ENCODE data around the gene BMPR1B.

The BMPR1B gene

GRCh38 chr4:95038791-95039190 lies 281.0 kb downstream of the BMPR1B start:
- no peak for DNase-seq (ENCODE audit: low read depth)
- no peak overlapping the region for H3K4me3 ChIP-seq (replicated peaks; ENCODE audit: low read depth, low read length)
- TF ChIP-seq, protein P1, sequence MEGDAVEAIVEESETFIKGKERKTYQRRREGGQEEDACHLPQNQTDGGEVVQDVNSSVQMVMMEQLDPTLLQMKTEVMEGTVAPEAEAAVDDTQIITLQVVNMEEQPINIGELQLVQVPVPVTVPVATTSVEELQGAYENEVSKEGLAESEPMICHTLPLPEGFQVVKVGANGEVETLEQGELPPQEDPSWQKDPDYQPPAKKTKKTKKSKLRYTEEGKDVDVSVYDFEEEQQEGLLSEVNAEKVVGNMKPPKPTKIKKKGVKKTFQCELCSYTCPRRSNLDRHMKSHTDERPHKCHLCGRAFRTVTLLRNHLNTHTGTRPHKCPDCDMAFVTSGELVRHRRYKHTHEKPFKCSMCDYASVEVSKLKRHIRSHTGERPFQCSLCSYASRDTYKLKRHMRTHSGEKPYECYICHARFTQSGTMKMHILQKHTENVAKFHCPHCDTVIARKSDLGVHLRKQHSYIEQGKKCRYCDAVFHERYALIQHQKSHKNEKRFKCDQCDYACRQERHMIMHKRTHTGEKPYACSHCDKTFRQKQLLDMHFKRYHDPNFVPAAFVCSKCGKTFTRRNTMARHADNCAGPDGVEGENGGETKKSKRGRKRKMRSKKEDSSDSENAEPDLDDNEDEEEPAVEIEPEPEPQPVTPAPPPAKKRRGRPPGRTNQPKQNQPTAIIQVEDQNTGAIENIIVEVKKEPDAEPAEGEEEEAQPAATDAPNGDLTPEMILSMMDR (IDR thresholded peaks at IDR 0.05; ENCODE audit: low read length, missing control alignments) = no peak

GRCh38 chr4:95044324-95044837 lies 286.6 kb downstream of the BMPR1B start:
- TF ChIP-seq, protein P1 (IDR thresholded peaks at IDR 0.05; ENCODE audit: low read length, missing control alignments) = no peak
- H3K4me3 ChIP-seq (replicated peaks; ENCODE audit: low read depth, low read length) = no peak overlapping the region
- DNase-seq (ENCODE audit: low read depth) = no peak

- no peak overlapping the region for H3K4me3 ChIP-seq (replicated peaks; ENCODE audit: low read depth, low read length)
- DNase-seq (ENCODE audit: low read depth) = peak; percentile 44
- TF ChIP-seq, protein P1 (IDR thresholded peaks at IDR 0.05; ENCODE audit: low read length, missing control alignments) = no peak
Measured at GRCh38 chr4:95045429-95045828, 287.7 kb downstream of the BMPR1B start.

DNA sequence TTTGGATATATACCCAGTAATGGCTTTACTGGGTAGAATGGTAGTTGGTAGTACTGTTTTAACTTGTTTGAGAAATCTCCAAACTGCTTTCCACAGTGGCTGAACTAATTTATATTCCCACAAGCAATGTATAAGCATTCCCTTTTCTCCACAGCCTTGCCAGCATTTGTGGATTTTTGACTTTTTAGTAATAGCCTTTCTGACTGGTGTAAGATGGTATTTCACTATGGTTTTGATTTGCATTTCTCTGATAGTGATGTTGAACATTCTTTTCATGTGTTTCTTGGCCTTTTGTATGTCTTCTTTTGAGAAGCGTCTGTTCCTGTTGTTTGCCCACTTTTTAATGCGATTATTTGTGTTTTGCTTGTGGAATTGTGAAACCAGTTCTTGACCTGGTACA lies 290.5 kb downstream of the BMPR1B start:
- TF ChIP-seq, protein P1 (IDR thresholded peaks at IDR 0.05; ENCODE audit: low read length, missing control alignments) = no peak
- no peak for DNase-seq (ENCODE audit: low read depth)
- H3K4me3 ChIP-seq (replicated peaks; ENCODE audit: low read depth, low read length) = no peak overlapping the region

- TF ChIP-seq, protein P1 (IDR thresholded peaks at IDR 0.05; ENCODE audit: low read length, missing control alignments) = no peak
- DNase-seq (ENCODE audit: low read depth) = peak; percentile 35
- no peak overlapping the region for H3K4me3 ChIP-seq (replicated peaks; ENCODE audit: low read depth, low read length)
Measured at GRCh38 chr4:95049551-95050233, 291.9 kb downstream of the BMPR1B start.

DNA sequence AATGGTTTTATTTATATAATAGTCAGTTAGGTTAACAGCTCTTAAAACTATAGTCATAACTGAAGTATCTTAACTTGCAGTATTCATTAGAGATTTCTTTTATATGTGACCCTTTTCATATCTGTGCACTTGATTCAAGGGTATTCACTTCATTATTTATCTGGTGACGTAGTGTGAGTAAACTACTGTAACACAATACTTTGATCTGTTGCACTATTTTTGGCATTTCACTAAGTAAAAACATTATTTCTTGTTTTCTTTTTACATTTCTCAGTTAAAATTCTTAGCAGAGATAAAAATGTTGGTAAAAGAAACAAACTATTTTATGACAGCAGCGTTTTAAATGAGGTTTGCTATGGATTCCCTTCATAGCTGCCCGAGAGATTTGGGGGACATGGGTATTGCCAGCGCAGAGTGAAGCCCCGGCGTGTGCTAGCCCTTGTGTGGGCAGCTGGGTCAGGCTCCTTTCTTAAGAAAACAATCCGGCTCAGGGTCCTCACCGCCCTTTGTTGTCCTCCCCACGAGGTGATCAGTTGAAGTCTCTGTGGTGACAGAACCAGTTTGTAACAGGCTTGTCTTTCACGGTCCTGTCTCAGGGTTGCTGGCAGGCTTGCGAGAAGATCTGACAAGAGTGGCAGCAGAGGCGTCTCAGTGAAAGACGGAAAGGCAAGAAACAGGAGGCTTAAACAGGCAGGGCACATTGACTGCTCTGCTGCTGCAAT lies 293.4 kb downstream of the BMPR1B start:
- DNase-seq (ENCODE audit: low read depth) = no peak
- TF ChIP-seq, protein P1 (IDR thresholded peaks at IDR 0.05; ENCODE audit: low read length, missing control alignments) = no peak
- H3K4me3 ChIP-seq (replicated peaks; ENCODE audit: low read depth, low read length) = no peak overlapping the region
